LNCAP (cell line): ENCODE measurements around the gene DKKL1.

Source experiments
- CTCF ChIP-seq: fragments of 450-650 bp; IDR thresholded peaks from 2 replicates; pipeline ENCODE4 v1.5.1; 2017; ENCODE audit warnings: mild to moderate bottlenecking

Gene DKKL1

GRCh38 chr19:49382639-49383038 lies 19.0 kb downstream of the DKKL1 start:
- no peak for TF ChIP-seq CTCF

- TF ChIP-seq CTCF = no peak
Observed at GRCh38 chr19:49383599-49383998, 19.9 kb downstream of the DKKL1 start.

GRCh38 chr19:49387936-49388372 lies 24.3 kb downstream of the DKKL1 start, which contains the start of gene KASH5:
KASH5 (plus strand) TSS chr19:49388249; CDS start chr19:49390884, 2,635 bp downstream.
- no peak for TF ChIP-seq CTCF

- TF ChIP-seq CTCF = no peak
Observed at GRCh38 chr19:49389406-49389805, 25.7 kb downstream of the DKKL1 start.

- no peak for TF ChIP-seq CTCF
Observed at GRCh38 chr19:49390131-49390928, 26.7 kb downstream of the DKKL1 start.

GRCh38 chr19:49390929-49391359 lies 27.3 kb downstream of the DKKL1 start:
- TF ChIP-seq CTCF = no peak

GRCh38 chr19:49391581-49392399 lies 28.1 kb downstream of the DKKL1 start:
- peak; percentile 90 for TF ChIP-seq CTCF
